ENCODE data around the gene GMPPA. TPM values are rescaled to one million over a fixed set of nuclear protein-coding genes. Genes with fewer than 3 reads are reported as not detected.

The GMPPA gene
- total RNA-seq, 1 experiment from 2014 or later: 78.1 TPM

GRCh38 chr2:219511547-219512325 lies 13.0 kb downstream of the GMPPA start:
- BruUV-seq (replicated peaks): no TSS peak
- Histone ChIP-seq H3K27ac (ENCODE audit: low read length) (no peak overlapping the region), H3K4me3 (ENCODE audit: low read length) (no peak overlapping the region), H3K9ac (ENCODE audit: low read length) (no peak overlapping the region), H3K4me2 (ENCODE audit: low read length) (no peak overlapping the region), H3K9me2 (replicated peaks; ENCODE audit: low read length) (no peaks in the 10 kb centered on the region), H3K79me2 (ENCODE audit: low read length) (no peaks in the 10 kb centered on the region), H3K9me3 (ENCODE audit: low read length) (no peaks in the 10 kb centered on the region), H3K36me3 (ENCODE audit: low read depth, low read length) (no peaks in the 10 kb centered on the region), H4K20me1 (ENCODE audit: low read length) (no peaks in the 10 kb centered on the region), H2AFZ (ENCODE audit: low read length) (no peak overlapping the region), H3F3A (ENCODE audit: low read length, unreplicated experiment) (no peaks in the 10 kb centered on the region), H3K4me1 (ENCODE audit: insufficient read depth, low read length) (no peaks in the 10 kb centered on the region; the same call in 1 of the 2 replicates), H3K27me3 (ENCODE audit: low read length) (peaks cover 47% of the 10 kb centered on the region)
- intact Hi-C loops (cut with micrococcal nuclease): no loop called here
- POLR2A ChIA-PET (ENCODE audit: unreplicated experiment): interaction anchor here (0.6 kb wide), 1 partner anchor 9 kb away, joined by 6 read pairs; no protein-coding TSS in a partner anchor
- TF ChIP-seq EZH2phosphoT487 (IDR thresholded peaks at IDR 0.05; ENCODE audit: borderline replicate concordance, low read length): no peak
- no peak for TF ChIP-seq EZH2 (IDR thresholded peaks at IDR 0.05; ENCODE audit: low read length, unreplicated experiment)
- no peak for TF ChIP-seq CTCF (conservative IDR thresholded peaks at IDR 0.05; ENCODE audit: low read depth, low read length)
- DNase-seq (no peak), ATAC-seq (no peak)
- CTCF ChIA-PET: interaction anchor here (0.5 to 0.6 kb wide), 4 partner anchors 12 to 166 kb away, joined by 3 to 9 read pairs (median 4); no protein-coding TSS in a partner anchor

GRCh38 chr2:219512524-219513216 lies 14.0 kb downstream of the GMPPA start:
- Histone ChIP-seq H3K27me3 (ENCODE audit: low read length) (peaks cover 47% of the 10 kb centered on the region), H3K9me3 (ENCODE audit: low read length) (no peaks in the 10 kb centered on the region), H3K27ac (ENCODE audit: low read length) (no peak overlapping the region), H3K36me3 (ENCODE audit: low read depth, low read length) (no peaks in the 10 kb centered on the region), H3K79me2 (ENCODE audit: low read length) (no peaks in the 10 kb centered on the region), H3K4me3 (ENCODE audit: low read length) (no peak overlapping the region), H2AFZ (ENCODE audit: low read length) (no peak overlapping the region), H3K9me2 (replicated peaks; ENCODE audit: low read length) (no peaks in the 10 kb centered on the region), H3K4me1 (ENCODE audit: insufficient read depth, low read length) (no peaks in the 10 kb centered on the region; the same call in 1 of the 2 replicates), H3F3A (ENCODE audit: low read length, unreplicated experiment) (no peaks in the 10 kb centered on the region), H4K20me1 (ENCODE audit: low read length) (no peaks in the 10 kb centered on the region), H3K9ac (ENCODE audit: low read length) (no peak overlapping the region), H3K4me2 (ENCODE audit: low read length) (no peak overlapping the region)
- no peak for ATAC-seq
- no TSS peak for BruUV-seq (replicated peaks)
- ChIA-PET CTCF (no interaction called here), POLR2A (ENCODE audit: unreplicated experiment) (no interaction called here)
- no peak for DNase-seq
- TF ChIP-seq CTCF (conservative IDR thresholded peaks at IDR 0.05; ENCODE audit: low read depth, low read length) (no peak), EZH2phosphoT487 (IDR thresholded peaks at IDR 0.05; ENCODE audit: borderline replicate concordance, low read length) (no peak), EZH2 (IDR thresholded peaks at IDR 0.05; ENCODE audit: low read length, unreplicated experiment) (no peak)
- intact Hi-C loops (cut with micrococcal nuclease): no loop called here

Data from PC-3 (cell line).